NCI-H146 treated with DMSO at 0.1 percent for 48 hours (cell line): Measurements from ENCODE around the gene ARHGAP10.

Experiments
- DNase-seq: peaks from one replicate; lab custom pipeline; 2025; ENCODE audit not compliant: unreplicated experiment; lab: John Stamatoyannopoulos, UW

The ARHGAP10 gene

DNA sequence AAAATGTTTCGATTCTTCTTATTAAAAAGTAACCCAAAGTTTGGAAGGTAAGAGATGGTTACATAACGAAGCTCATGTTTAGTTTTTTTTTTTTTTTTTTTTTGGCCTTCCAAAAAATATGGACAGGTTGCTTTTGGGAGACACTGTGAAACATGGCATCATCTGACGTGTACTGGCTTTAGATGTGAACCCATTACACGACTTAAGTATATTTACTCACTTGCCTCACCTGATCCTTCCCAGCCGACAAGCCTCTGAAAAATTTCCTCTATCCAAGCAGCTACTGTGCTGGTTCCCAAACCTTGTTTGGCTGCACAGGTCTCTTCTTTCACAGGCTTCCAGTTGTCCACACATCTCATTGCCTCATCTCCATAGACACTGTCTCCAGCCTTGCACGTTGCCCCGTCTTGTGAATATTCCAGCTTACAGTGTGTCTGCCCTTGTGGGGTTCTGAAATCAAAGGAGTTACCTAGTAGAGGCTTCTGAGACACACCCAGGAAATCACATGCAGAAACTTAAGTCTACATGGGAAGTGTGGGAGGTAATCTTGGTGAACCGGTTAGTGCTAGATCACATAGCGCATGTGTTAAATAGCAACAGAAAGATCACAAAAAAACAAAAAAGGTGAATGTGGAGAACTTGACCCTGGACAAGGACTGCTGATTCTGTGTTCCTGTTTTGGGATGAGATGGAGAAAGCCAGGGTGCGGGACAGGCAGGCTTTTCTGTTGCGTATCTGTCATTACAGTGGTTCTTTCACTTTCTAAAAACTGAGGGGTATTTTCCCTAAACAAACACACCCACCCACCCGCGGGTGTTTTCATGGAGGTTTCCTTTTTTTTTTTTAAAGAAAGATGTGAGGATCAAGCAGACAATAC, 328.6 kb downstream of the ARHGAP10 start:
- DNase-seq: no peak

DNA sequence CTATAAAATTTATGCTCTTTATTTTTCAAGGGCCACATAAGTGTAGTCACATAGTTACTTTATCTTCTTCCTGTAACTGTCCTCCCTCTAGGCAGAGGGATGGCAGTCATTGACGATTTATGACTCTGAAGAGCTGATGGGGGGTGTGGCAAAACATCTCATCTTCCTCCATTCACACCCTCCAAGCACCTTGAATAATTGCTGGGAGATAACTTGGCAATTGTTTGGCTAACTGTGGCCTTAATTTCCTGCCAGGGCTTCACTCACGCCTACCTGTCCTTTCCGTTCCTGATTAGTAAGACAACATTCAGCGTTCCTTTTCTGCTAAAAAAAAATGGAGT, 329.2 kb downstream of the ARHGAP10 start:
- DNase-seq: no peak

DNA sequence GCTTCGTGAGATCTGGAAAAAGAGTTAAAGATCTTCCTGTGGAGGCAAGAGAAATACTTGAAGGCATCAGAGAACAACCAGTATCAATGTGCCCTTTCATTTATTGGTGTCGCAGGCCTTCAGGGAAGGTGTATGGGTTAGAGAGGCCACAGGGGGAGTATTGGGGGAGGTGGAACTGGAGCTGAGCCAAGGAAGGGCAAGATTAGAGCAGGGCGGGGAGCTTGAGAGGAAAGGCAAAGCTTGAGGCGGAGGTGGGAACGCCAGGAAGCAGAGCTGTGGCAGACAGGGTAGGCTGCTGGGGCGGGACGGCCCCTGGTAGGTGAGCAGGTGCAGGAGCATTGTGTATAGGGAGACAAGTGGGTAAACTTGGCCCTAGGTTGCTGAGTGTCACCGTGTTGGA, 329.9 kb downstream of the ARHGAP10 start:
- DNase-seq: no peak

DNA sequence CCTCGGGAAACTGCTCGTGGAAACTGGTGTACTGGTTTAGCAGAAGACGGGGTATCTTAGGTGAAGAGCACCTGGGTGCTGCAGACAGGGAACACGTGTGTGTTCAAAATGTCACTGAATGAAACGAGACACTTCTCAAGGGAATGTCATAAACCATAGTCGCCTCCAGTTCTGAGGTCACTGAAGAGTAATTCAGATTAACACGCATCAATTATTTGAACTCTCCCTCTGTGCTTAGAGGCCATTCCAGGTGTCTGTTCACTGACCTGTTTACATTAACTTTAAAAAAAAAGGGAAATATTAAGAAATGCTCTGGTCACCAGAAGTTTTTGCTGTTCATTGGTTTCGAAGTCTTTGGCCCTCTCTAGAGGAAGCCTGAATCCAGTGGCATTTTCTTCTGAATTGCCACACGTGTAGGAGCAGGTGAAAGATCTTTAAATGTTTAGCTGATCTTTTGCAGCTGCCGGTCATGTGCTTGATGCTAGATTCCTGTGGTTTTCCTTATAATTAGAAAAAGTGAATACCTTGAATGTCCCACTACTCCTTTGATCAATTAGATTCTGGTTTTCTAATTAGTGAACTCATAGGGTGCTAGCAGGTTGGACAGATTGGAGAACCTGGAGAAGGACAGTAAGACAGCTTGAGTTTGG, 330.5 kb downstream of the ARHGAP10 start:
- DNase-seq: no peak

DNA sequence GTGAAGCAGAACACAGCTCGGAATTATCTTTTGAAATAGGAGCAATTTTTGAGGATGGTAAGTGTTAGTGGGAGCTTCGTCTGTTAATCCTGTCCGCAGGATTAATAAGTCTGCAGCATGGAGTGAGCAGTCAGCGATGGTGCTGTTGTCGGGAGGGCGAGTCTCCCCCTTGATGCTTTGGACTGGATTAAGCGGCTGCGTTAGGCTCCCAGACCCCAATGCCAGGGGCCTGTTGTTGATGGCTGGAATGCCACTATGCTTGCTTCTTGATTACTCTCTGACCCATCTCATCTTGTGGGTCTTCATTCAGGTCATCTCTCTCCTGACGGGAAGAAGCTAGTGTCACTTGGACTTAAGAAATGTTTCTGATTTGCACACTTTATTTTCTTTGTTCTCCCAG, 332.6 kb downstream of the ARHGAP10 start:
- DNase-seq: no peak

DNA sequence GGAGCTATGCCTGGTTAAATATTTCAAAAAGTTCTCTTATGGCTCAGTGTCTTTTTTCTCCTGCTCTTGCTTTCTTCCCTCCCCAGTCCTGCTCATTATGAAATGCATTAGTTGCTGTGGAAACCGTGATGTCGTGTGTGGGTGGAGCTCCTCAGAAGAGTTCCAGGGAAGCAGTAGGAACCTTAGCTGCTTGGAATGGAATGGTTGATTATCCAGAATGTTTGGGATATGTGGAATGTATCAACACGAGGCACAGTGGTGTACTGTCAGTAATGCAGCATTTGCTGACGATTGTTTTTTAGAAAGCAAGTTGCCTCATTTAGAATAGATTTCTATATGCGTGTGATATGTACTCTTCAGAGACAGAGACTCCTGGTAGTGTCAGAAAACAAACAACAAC, 333.2 kb downstream of the ARHGAP10 start:
- no peak for DNase-seq

DNA sequence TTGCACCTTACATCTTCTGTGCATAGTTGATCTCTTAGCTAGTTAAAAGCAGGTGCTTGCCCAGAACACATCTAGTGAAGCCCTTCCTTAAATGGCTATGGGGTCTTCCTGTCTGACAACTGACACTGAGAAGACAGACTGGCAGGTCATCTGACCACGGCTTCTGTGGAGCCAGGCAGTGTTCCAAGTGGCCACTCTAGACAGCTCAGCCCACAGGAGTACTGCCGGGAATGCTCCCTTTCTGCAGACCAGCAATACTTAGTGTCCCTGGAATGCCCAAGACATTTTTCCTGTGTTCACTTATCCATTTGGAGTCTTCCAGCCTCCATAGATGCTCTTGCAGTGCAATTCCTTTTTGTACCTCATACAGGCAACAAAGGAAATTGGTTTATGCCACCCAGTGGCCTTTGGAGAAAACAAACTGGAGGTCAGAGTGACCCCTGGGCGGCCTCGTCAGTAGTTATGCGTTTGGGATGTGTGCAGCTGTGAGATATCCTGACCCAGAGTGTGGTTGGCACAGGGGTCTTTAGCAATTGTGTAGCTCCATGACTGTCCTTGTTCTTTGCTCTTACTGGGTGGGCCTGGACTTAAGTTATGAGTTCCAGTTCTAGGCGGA, 335.5 kb downstream of the ARHGAP10 start:
- DNase-seq: no peak

DNA sequence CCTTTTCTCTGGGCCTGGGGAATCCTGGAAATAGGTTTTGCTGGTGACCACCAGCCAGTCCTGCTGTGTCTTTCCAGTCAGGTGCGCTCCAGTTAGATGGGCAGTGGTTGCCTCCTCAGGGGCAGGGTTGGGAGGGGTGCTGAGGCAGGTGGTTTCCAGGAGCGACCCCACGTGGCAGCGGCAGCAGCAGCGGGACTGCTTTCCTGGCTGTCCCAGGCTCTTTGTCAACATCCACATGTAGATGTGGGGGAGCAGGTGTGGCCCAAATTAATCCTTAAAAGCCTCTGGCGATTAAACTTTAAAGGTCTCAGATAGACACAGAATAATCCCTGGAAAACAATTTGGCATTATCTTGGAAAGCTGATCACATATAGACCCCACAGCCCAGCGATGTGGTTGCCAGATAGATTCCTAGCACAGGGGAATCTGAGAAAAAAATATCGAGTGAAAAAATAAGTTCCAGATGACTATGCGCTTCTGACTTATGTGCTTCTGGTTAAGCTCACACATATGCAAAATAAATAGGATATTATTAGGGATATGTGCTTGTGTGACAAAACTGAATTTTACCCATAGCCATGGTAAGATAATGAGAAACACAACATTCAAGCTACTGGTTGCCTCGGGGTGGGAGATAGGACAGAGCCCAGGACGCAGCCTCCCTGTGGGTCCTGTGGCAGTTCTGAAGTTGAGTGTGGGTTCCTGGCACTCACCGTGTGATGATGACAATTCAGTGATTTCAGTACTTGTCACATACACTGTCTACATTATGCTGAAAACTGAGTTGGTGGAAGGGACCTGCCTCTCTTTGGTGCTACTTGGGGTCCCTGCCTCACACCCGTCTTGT, 336.4 kb downstream of the ARHGAP10 start:
- no peak for DNase-seq

DNA sequence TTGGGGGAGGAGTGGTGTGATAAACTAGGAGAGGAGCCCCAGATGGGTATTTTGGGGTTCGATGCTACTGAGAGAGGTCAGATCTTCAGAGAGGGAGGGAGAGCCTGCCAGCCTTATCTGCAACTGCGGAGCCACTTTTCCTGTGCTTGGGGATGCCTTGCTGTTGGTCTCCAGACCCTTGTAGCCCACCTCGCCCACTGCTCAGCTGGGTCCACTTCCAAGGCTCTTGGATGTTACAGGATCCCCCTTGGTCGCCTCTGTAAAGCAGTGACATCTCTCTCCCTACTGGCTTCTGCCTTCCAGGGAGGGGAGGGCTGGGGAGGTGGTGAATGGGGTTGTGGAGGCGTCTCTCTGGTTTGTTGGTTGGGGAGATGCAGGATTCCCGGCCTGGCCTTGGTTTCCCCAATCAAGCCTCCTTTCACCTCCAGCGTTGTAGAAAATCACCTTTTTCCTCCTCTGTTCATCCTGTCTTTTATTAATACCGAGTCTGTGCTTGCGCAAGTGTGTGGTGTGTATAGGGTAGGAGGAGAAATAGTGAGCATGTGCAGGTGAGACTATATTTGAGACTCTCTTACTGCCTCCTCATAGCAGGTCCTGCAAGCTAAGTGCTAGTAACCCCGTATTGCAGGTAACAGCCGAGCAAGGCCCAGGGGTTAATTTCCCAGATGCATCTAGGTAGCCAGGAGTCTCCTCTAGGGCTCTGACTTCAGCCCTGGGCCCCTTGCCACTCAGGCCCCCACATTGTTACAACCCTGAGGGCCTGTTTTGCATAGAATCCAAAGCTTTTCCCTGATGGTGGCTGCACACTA, 337.4 kb downstream of the ARHGAP10 start:
- DNase-seq: no peak

DNA sequence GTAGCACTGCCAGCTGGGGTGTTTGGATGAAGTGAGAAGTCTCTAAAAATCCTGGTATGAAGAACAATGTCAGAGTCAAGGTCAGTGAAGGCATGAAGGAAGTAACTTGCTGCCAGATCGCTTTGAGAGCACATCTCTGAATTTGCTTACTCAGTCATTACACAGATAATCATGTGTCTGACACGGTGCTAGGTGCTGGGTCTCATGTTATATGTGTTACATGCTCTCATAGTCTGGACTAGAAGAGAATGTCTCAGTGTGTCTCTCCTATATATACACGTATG, 337.9 kb downstream of the ARHGAP10 start:
- DNase-seq: no peak

DNA sequence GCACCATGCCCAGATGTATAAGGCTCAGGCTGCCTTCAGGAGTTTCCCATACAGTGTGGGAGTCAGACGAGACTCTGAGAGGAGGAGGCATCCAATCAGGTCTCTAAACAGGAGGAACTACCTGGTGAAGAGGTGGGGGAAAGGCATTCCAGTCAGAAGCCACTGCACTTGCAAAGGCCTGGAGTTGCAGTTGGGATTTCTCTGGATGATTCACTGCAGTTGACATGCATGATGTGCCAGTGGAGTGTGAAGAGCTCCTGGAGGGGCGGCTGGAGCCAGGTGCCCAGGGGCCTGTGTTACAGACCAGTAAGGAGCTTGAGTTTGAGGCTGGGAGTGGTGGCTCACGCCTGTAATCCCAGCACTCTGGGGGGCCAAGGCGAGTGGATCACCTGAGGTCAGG, 339.1 kb downstream of the ARHGAP10 start:
- DNase-seq: no peak

DNA sequence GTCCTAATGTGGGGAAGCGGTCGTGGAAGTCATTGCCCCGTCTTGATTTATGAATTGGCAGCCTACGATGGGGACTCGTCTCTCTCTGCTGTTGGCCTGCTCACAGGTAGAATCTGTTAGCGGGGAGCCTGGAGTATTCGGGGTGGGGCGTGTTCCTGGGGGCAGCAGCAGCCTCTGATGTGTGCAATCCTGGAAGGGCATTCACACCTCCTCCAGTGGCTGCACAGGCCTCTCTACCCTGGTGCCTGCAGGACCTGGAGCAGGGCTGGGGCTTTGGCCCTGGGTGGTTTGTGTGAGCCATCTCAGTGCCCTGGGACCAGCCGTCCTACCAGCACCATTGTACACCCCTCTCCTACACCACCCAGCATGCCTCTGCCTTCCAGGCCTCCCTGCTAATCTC, 340.9 kb downstream of the ARHGAP10 start:
- no peak for DNase-seq

DNA sequence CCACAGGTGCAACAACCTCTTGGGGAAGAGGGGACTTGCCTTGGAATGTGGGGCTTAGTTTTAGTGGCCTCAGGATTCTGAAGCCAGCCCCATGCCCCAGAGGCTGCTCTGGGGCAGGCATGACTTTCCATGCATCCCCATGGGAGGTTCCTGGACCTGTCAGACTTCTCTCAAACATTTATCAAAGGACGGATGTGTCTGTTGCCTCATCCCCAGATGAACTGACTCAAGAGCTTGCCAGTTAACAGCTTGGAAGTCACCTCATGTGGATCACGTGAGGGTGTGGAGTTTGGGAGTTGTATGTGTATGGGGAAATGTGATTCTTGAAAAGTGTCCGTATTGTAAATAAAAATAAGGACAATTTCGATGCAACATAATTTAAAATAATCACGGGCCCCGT, 341.5 kb downstream of the ARHGAP10 start:
- no peak for DNase-seq

DNA sequence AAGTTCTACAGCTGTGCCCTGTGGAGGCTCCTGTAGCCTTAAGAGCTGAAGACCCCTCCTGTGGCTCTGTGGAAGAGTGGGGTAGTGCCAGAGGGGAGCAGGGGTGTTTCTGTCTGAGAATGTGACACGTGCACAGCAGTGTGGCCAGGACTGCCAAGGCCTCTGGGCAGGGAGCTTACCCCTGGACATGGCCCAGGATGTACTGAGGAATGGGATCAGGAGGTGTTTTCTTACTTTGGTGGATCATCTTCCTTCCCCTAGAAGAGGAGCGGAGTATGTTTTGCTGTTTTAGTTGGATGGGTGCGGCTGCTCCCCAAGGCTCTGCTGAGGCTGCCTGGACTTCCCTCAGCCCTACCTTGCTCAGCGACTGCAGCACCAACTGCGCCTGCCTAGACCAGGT, 342.6 kb downstream of the ARHGAP10 start:
- DNase-seq: no peak

DNA sequence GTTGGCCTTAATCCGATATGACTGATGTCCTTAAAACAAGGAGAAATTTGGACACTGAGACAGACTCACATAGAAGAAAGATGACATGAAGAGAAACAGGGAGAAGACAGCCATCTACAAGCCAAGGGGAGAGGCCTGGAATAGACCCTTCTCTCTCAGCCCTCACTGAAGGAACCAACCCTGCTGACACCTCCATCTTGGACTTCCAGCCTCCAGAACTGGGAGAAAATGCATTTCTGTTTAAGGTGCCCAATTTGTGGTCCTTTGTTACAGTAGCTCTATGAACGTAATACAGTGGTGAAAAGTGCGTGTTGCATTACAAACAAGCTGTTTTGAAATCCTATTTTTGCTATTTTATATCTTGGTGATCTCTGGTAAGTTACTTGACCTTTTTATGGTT, 343.6 kb downstream of the ARHGAP10 start:
- DNase-seq: no peak

DNA sequence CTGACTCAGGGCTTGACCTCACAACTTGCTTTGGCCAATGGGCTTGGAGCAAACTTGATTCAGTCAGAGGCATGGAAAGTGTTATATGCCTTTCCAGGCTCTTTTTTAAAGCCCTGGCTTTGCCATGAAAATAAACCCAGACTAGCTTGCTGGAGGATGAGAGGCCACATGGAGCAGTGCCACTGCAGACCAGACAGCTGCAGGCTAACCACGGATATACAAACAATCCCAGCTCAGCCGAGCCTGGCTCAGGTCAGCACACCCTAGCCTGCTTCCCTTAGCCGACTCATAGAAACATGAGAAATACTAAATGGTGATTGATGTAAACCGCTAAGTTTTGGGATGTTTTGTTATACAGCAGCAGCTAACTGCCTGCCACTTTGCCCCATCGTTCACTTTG, 345.1 kb downstream of the ARHGAP10 start:
- DNase-seq: no peak

DNA sequence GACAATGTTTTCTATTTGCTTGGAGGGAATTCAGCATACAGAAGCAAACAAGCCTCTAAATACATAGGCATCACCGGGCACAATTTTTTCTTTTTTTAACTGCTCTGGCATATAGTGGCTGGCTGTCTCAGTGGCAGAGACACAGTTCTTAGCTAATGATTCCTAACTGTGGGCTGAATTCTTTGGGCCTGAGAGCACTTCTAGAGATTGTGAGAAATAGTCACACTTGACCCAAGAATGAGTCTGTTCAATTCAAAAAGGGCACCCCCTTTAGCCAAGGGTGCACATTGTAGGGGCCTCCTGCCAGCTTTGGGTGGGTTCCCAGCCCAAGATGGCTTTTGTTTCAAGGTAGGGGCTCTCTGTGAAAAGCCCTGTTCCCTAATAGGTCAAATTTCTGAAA, 345.7 kb downstream of the ARHGAP10 start:
- DNase-seq: no peak

DNA sequence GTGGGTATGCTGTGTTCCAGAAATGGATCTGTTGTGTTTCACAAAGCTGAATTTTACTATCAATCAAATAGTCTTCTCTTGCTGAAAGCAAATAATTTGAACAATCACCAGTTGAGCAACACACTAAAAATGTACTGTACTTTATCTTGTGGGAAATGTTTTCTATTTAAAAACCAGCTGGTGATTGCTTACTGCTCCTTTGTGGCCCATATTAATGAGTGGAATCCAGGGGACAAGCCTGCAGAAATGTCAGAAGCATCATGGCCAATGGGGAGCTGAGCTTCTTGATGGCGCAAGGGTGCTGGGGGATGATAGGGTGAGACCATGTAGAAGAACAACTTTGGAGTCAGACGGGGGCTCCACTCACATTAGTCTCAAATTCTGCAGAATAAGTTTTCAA, 346.2 kb downstream of the ARHGAP10 start:
- DNase-seq: no peak

DNA sequence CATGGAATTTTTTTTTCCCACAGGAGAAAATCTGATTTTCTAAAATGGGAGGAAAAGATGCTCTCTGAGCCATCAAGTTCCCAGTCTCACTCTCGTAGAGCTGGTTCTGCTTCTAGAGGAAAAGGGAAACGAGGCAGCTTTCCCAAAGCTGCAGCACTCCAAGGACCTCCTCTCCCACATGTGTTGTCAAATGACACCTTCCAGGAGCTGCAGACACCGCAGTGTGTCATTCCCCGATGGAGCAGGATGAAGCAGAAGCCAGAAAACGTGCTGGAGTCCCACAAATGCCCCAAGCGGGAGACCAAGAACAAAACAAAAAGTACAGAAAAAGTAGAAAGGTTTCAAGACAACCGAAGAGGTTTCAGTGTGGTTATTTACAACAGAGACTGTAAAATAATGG, 348.1 kb downstream of the ARHGAP10 start:
- DNase-seq: no peak

DNA sequence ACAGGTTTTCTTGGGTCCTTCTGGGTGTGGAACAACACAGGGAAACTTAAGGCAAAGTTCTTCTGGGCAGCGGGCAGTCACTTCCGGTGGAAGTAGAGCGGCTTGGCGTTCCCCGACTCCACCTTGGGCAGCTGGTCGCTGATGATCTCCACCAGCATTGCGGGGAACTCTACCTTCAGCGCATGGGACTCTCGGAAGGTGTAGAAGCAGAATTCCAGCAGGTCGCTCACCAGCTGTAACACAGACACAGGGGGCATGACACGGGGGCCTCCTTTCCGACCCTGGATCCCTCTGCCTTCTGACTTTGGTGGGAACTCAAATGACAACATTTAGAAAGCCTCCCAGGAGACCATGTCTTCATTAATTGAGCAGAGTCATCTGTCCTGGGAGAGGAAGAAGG, 349.4 kb downstream of the ARHGAP10 start:
- no peak for DNase-seq

DNA sequence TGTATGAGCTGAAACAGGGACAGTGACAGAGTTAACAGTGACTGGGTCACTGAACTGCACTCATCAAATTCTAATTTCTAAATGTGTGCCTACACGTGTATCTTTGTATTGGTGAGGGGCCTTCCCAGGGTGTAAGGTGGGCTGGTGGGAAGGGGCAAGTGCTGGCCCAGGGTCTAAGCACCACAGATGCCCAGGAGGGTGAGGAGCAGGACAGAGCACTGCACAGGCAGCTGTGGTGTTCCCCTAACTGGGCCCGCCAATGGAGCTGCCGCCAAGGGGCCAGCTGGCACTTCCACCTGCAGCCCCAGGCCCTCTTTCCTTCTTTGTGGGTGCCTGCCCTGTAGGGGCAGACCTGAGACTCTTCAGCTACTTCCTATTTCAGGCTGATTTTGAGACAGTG, 349.9 kb downstream of the ARHGAP10 start:
- no peak for DNase-seq
